ENCODE results near the gene BLOC1S3.
"Not testable (repeated sequence)": the region's sequence is repeated elsewhere in the genome, so short reads cannot be mapped to it uniquely, and the experiment has no call there.

BLOC1S3 gene

DNA sequence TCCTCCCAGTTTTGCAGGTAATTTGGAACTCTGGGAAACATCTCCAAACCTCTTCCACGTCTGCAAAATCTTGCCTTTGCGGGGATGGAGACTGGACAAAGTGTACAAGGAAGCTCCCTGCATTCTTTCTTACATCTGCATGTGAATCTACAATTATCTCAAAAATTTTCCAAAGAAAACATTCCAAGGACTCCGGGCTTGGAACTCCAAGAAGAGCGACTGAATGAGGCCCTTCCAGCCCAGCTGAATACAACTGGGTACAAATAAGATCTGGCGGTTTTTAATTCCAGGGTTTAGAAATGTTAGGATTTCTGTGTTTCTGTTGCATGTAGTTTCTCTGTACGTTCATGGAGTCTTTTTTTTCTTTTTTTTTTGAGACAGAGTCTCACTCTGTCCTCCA is 38.1 kb downstream of the BLOC1S3 start:
- Mint-ChIP-seq H3K4me1 (peaks cover 12% of the 10 kb centered on the region), H3K4me3 (no peak overlapping the region), H3K27me3 (peaks cover 86% of the 10 kb centered on the region), H3K9me3 (no peaks in the 10 kb centered on the region), H3K27ac (no peak overlapping the region)
- DNase-seq (no peak), ATAC-seq (no peak)

DNA sequence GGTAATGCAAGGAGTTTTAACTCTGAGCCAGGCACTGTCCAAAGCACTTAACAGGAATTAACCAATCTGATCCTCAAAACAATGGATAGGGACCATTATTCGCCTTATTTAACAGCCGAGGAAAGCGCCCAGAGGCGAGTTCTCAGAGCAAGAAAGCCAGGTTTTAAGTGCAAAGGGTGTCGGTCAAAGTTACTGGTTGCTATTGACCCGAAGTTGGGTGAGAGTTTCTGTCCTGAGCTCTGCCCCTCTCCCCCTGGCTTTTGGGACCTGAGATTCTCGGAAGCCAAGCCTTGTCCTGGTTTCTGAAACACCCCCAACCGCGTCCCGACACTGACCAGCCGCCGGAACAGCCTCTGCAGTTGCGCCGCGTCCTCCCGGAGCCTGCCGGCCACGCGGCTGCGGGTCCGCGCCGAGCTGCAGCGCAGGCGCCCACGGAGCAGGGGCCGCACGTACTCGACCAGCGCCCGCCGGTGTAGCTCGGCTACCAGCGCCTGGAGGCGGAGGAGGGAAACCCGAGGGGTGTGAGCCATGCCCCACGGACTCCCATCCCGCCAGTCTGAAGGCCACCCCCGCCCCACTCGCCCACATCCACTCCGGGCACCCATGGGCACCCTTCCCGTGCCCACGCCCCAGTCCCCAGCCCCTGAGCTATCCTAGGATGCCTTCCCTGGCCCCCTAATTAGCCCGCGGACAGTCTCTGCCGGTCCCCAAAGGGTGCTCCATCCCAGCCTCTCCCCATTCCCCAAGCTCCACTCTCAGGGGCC is 38.8 kb downstream of the BLOC1S3 start:
- H3K4me1 Mint-ChIP-seq: peaks cover 7% of the 10 kb centered on the region
- H3K27me3 Mint-ChIP-seq: peaks cover 78% of the 10 kb centered on the region
- no peak overlapping the region for H3K4me3 Mint-ChIP-seq

DNA sequence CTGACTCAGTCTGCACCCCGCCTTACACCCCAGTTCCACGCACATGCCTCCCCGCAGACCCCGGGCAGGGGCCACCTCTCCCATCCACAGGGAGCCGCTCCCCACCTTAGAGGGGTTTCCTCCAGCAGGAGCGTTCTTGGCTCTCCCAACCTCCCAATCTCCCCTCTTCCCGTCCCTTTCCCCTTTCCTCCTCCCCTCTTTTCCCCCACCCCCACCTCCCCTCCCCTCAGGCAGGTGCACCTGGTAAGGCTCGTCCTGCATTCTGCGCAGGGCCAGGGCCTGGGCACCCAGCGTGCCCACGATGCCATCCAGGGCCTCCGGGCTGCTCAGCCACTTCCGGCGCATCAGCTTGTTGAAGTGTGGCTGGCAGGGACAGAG is 39.4 kb downstream of the BLOC1S3 start:
- H3K27ac Mint-ChIP-seq: no peak overlapping the region
- H3K4me3 Mint-ChIP-seq: no peak overlapping the region
- peaks cover 7% of the 10 kb centered on the region for H3K4me1 Mint-ChIP-seq
- DNase-seq (no peak), ATAC-seq (no peak)
- H3K9me3 Mint-ChIP-seq: no peaks in the 10 kb centered on the region
- H3K27me3 Mint-ChIP-seq: peaks cover 73% of the 10 kb centered on the region

More for the DNA sequence above, 38.8 kb downstream of the BLOC1S3 start:
- H3K9me3 Mint-ChIP-seq: no peaks in the 10 kb centered on the region
- no peak for ATAC-seq
- H3K27ac Mint-ChIP-seq: no peak overlapping the region
- no peak for DNase-seq

DNA sequence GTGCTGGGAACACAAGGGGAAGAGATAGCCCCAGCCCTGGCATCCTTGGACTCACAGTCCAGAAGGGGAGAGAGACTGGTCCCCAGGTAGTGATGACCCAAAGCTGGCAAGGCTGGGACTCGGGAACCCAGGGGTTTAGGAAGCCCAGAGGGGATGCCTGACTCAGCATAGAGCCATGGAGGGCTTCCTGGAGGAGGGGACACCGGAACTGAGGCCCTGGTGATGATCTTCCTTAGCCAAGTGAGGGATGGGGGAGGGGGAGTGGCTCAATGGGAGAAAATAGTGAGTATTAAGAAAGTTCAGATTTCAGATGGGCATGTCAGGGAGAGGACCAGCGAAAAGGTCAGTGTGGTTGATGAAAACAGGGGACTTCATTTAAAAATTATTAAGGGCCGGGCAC is 39.8 kb downstream of the BLOC1S3 start:
- Mint-ChIP-seq H3K4me1 (peaks cover 7% of the 10 kb centered on the region), H3K27ac (no peak overlapping the region), H3K27me3 (peaks cover 68% of the 10 kb centered on the region), H3K4me3 (no peak overlapping the region), H3K9me3 (no peaks in the 10 kb centered on the region)
- DNase-seq (no peak), ATAC-seq (no peak)

DNA sequence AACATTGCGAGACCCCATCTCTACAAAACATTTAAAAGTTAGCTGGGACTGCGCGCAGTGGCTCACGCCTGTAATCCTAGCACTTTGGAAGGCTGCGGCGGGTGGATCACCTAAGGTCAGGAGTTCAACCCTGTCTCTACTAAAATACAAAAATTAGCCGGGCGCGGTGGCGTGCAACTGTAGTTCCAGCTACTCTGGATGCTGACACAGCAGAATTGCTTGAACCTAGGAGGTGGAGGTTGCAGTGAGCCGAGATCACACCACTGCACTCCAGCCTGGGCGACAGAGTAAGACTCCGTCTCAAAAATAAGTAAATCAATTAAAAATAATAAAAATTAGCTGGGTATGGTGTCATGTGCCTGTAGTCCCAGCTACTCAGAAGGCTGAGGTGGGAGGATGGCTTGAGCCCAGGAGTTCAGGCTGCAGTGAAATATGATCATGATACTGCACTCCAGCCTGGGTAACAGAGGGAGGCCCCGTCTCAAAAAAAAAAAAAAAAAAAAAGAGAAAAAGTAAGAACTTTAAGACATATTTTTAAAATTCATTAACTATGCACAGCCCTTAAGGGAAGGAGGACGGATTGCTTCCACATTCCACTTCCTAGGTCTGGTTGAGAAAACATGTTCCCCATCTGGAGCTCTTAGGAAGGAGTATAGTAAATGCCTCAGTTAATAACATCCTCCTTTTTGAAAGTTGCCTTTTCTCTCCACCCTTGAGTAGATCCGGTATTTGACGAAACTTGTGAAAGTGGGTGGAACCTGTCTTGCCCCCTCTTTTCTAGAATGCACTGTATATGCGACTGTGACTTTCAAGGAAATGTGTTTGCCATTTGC is 40.5 kb downstream of the BLOC1S3 start:
- Mint-ChIP-seq H3K27ac (peak overlapping the region in 1 of 2 donors; percentile 33), H3K4me1 (peaks cover 7% of the 10 kb centered on the region), H3K4me3 (no peak overlapping the region), H3K27me3 (peaks cover 67% of the 10 kb centered on the region), H3K9me3 (no peaks in the 10 kb centered on the region)
- DNase-seq (no peak), ATAC-seq (no peak)

DNA sequence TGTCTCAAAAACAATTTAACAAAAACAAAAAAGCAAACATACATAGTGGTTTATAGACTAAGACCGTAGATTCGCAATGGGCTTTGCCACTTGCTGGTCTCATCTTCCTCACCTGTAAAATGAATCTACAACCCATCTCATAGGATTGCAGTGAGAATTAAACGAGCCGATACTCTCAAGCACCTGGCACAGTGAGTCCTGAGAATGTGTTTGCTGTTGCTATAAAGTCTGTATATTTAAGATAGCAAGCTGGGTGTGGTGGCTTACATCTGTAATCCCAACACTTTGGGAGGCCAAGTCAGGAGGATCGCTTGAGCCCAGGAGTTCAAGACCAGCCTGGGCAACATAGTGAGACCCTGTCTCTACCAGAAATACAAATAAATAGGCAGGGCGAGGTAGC is 44.1 kb downstream of the BLOC1S3 start:
- no peaks in the 10 kb centered on the region for H3K4me1 Mint-ChIP-seq
- H3K27ac Mint-ChIP-seq: no peak overlapping the region
- ATAC-seq (no peak), DNase-seq (no peak)
- no peak overlapping the region for H3K4me3 Mint-ChIP-seq
- no peaks in the 10 kb centered on the region for H3K9me3 Mint-ChIP-seq
- peaks cover 38% of the 10 kb centered on the region for H3K27me3 Mint-ChIP-seq

DNA sequence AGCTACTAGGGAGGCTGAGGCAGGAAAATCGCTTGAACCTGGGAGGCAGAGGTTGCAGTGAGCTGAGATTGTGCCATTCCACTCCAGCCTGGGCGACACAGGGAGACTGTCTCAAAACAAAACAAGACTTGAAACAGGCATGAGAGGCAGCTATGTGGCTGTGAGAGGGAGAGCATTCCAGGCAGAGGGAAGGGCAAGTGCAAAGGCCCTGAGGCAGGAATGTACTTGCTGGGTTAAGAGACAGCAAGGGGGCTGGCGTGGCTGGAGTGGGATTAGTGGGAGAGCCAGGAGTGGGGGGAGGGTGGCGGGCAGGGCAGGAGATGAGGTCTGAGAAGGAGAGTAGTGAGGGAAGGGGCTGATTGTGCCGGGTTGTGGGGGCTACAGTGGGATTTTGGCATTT is 45.3 kb downstream of the BLOC1S3 start:
- Mint-ChIP-seq H3K27me3 (peaks cover 31% of the 10 kb centered on the region), H3K9me3 (no peaks in the 10 kb centered on the region), H3K4me1 (no peaks in the 10 kb centered on the region), H3K27ac (no peak overlapping the region), H3K4me3 (no peak overlapping the region)
- DNase-seq: no peak
- ATAC-seq: no peak

DNA sequence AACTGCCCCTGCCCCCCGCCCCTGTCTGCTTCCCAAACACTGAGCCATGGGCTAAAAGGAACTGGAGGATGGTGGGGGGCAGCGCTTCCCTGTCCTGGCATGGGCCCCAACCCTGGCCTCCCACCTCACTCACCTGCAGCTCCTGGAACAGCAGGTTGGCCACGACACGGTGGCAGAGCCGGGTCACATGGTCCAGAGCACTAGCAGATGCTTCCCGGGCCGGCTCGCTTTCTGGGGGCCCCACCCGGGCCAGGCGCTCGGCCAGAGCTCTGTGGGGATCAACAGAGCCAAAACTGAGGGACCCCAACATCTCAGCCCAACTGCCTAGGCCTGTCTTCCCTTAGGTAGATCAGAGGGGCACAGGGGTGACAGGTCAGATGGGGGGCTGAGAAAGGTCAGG is 46.1 kb downstream of the BLOC1S3 start:
- Mint-ChIP-seq H3K27ac (no peak overlapping the region), H3K27me3 (peaks cover 31% of the 10 kb centered on the region), H3K9me3 (no peaks in the 10 kb centered on the region), H3K4me1 (no peaks in the 10 kb centered on the region), H3K4me3 (no peak overlapping the region)
- ATAC-seq: no peak
- DNase-seq: no peak

DNA sequence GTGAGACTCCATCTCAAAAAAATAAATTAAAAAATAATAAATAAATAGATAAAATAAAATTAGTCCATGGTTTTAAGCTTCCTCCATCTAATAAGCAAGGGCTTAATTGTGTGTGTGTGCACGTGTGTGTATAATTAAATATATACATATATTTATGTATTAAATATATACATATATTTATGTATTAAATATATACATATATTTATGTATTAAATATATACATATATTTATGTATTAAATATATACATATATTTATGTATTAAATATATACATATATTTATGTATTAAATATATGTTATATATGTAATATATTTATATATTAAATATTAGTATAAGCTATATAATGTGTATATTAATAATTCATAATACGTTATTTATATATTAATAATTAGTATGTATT is 50.5 kb downstream of the BLOC1S3 start:
- H3K9me3 Mint-ChIP-seq, H3K27ac Mint-ChIP-seq, H3K4me3 Mint-ChIP-seq, DNase-seq, ATAC-seq, H3K4me1 Mint-ChIP-seq: not testable (repeated sequence)
- H3K27me3 Mint-ChIP-seq: peaks cover 30% of the 10 kb centered on the region
